HG02970 (cell line): Measurements from ENCODE around the gene PACRG.

Source experiments
- ATAC-seq: cut with Tn5 transposase; IDR thresholded peaks from one replicate; pipeline ENCODE4 v1.9.1; 2021; ENCODE audit warnings: mild to moderate bottlenecking, moderate library complexity, moderate number of reproducible peaks; ENCODE audit not compliant: unreplicated experiment, low FRiP score

The PACRG gene

DNA sequence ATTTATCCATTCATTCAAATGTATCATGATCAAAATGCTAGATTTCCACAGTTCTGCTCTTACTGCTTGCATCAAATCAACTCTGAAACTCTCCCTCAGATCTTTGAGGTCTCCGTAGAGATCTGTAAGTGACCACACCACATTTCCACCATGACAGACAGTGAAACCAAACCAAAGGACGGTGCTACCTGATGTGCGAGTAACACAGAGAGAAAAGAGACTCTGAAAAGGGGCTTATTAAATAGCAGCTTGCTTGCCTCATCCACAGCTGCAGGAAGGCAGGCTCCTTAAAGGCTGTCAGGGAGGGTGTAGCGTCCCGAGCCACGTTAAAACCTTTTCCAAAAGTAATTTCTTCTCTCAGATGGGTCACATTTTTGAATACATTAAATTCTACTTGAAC is 335.8 kb downstream of the PACRG start:
- no peak for ATAC-seq

DNA sequence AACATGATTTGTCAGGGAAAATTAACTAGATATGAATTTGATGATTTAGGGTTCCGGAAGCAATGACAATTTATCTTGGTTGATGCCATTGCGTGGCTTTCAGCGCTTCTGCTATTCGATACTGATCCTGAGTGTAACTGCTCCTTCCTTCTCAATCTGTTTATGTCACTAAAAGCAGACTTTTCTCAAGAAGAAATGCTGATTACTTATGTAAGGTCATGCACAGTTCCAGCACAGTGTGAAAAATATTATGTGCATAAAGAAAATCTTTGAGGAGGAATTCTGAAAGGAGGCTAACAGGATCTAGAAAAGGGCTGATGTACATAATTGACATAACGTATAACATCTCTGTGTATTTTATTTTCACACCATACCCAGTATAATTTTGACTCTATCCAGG is 336.6 kb downstream of the PACRG start:
- ATAC-seq = no peak

DNA sequence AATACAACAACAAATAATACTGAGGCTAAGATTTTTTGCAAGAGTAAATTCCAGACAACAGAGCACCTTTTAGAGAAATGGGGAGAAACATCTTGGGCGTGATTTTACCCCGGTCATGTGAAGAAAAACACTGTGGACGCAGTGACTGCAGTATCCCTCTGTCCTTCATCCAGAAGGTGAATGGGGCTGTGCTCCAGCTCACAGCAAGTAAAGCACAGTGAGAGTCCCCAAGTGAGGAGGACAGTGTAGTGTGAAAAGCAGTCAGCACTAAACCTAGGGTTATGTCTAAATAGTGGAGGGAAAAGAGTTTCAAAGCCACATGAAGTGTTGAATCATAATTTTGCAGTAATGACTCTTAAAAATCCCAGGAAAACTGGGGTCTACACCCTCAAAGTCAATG is 338.4 kb downstream of the PACRG start:
- no peak for ATAC-seq

DNA sequence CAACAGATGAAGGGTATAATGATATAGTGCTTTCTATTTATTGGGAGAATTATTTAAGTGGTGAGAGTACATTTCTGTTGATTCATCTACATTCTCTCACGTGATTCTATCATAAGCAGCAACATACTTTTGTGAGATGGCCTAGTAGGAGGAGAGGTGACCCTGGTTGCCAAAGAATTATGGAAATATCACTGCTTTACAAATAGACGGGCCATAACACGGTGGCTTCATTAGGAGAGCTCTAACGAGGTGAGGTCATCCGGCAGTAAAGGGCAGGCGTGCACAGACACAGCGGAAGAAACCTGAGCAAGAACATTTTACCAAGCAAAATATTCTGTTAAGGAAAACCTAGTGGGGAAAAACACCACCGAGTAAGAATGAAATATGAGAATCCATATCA is 349.4 kb downstream of the PACRG start:
- ATAC-seq = no peak

DNA sequence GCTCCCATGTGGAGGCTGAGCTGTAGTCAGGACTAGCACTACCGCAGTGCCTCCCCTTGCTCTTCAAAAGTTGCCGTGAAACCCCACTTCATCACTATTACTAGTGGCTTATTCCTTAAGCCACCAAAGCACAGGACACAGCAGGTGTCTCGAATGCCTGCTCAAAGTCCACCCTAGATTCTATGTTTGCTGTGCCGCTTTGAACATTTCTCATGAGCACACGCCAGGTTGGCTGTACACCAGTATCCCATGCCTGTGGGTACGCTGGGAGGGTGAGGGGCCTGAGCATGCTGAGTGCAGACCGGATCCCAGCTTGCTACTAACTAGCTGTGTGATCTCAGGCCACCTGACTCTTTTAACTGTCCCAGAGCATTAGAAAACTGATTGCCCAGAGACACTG is 350.9 kb downstream of the PACRG start:
- no peak for ATAC-seq

DNA sequence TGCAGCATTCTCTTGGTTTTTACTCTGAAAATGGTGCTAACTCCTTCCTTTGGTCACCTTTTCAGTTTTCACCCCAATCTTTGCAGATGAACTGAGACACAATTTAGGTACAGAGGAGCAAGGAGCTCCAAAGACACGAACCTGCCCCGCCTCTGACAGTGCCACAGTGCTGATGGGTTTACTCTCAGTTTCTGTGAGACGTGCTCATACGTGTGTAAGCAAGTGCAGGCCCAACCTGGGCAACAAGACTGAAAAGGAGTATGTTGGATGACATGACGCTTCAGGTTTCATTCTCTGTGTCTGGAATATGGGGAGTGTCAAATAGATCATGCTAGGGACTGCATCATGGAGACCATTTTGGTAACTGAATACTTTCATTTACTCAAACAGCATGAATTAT is 352.5 kb downstream of the PACRG start:
- ATAC-seq = no peak

DNA sequence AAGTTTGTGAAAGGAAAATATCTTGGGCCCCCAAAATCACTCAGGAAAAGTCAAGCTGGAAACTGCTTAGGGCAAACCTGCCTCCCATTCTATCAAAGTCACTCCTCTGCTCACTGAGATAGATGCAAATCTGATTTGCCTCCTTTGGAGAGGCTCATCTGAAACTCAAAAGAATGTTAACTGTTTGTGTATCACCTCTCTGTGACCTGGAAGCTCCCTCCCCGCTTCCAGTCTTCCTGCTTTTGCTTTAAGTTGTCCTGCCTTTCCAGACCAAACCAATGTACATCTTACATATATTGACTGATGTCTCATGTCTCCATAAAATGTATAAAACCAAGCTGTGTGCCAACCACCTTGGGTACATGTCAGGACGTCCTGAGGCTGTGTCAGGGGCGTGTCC is 355.4 kb downstream of the PACRG start:
- no peak for ATAC-seq

DNA sequence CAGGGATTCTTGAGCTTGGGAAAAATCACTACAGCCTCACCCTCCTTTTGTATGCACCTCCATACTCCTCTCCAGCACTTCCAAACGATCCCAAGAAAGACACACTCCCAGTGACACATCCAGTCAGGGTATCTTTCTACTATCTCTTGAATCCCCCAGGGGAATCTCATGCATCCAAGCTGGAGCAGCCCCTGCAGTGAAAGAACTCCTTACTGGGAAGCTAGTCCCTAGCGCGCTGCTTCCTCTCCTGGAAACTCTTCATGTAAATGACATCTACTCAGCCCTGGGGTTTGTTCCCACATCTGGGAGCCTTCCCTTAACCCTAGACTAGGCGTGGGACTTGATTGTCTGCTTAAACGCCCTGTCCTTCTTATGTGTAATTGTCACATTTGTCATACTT is 357.7 kb downstream of the PACRG start:
- ATAC-seq = no peak

DNA sequence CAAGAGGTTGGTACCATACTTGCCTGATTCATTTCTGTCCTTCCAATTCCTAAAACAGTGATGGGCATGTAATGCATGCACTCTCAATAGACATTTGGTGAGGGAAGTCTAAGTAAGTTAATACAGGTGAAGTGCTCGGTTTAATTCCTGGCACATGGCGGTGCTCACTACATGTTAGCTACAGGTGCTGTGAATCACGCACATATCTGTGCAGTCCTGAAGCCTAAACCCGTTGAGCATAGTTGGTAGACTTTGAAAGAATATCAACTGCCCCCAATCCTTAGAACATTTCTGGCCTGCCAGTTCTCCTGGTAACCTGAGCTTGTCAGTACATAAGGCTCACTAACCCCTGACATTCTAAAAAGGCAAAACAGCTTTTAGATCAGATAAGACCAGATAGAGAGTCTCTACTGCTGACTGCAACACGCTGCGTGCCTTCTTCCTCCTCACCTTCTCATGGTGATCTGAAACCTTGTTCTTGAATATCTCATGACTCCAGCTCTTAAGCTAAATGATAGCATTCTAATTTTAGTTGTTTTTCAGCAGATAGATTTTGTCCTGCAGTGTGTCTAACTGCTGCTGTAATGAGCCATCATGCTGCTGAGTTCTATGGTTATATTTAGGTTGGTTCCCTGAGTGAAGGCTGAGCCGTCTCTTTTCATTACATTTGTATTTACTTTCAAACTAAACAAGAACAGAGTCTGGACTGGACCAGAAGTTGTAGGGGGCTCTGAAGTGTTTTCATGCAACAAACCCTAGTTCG is 358.3 kb downstream of the PACRG start:
- ATAC-seq = no peak

DNA sequence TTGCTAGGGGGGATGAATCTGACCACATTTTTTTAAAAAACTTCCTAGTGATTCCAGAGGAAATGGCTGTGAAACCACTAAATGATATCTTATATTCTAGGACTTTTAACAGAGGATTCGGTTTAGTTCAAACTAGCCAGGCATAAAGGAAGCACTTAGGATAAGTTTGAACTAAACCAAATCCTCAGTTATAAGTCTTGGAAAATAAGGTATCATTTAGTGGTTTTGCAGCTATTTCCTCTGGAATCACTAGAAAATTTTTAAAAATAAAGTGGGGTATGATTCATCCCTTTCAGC is 358.8 kb downstream of the PACRG start:
- ATAC-seq = no peak

DNA sequence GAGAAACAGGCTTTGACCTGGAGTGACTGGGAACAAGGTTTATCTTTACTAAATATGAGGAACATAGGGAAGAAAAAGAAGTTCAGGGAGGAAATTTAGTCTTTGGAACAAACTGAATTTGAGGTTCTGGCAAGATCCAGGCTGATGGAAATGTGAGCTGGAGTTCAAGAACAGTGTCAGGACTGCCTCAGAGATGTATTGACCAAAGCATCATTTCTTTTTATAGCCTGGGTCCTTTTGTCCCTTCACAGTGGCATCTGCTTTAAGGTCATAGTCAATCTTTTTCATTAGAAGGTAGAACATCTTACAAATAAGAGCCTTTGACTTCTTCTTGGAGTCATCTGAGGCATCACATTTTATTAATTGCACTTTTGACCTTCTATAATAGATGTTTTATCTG is 360.2 kb downstream of the PACRG start:
- no peak for ATAC-seq

DNA sequence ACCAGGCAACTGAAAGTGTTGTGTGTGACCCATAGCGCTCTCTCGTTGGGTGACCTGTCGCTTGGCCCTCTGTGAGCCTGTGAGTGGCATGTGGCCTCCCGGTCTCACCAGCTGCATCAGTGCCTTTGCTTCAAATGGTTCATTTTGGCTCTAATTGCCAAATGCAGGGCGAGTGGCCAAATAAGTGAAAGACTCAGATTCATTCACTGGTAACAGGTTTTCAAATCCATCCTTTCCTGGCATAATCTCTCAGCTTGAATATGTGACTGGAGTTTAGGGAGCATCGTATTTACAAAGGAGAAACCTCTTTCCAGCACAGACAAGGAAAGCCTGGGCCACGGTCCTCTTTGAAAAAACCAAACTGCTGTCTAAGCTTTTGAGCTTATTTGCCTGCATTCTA is 365.1 kb downstream of the PACRG start:
- no peak for ATAC-seq

DNA sequence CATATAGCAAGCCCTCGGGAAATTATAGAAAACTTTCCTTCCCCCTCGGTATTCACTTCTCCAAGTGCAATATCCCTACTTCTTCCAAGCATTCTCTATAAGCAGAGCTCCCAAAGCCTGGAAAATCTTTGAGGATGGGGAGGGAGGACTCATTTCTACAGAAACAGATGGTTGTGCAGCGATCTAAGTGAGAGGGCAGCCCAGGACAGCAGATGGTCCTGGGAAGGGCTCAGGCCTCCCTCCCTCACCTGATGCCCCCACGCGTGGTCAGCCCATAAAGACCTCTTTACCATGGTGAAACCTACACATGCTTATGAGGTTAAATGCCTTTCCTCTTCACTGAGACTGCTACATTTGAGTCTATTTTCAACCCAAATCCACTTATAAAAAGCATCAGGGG is 367.1 kb downstream of the PACRG start:
- no peak for ATAC-seq

DNA sequence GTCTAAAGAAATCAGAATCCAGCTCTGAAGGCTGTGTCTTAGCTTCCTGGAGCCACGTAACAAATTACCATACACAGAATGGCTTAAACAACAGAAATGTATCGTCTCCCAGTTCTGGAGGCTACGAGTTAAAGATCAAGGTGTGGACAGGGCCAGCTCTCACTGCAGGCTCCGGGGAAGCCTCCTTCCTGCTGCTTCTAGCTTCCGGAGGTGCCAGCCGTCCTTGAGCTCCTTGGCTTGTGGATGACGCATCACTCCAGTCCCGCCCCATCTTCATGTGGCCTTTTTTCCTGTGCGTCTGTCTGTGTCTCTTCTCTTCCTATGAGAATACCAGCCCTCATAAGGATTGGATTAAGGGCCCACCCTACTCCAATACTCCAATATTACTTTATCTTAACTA is 367.6 kb downstream of the PACRG start:
- ATAC-seq = no peak

DNA sequence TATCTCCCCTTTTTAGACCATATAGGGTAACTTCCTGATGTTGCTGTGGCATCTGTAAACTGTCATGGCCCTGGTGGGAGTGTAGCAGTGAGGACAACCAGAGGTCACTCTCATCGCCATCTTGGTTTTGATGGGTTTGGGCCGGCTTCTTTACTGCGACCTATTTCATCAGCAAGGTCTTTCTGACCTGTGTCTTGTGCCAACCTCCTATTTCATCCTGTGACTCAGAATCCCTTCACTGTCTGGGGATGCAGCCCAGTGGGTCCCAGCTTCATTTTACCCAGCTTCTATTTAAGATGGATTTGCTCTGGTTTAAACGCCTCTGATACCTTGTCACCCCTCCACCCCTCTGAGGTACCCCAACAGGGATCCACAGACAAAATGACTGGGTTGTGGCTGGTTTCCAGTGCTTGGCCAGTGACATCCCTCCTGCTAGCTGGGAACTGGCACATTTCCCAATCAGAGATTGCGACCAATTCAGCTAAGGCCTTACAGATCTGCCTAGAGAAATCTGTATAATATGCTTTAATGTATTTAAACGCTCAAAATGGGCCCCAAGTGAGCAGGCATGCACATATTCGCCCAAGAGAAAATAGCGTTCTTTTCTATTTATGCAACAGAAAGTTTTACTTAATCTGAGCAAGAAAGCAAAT is 371.2 kb downstream of the PACRG start:
- ATAC-seq = no peak

DNA sequence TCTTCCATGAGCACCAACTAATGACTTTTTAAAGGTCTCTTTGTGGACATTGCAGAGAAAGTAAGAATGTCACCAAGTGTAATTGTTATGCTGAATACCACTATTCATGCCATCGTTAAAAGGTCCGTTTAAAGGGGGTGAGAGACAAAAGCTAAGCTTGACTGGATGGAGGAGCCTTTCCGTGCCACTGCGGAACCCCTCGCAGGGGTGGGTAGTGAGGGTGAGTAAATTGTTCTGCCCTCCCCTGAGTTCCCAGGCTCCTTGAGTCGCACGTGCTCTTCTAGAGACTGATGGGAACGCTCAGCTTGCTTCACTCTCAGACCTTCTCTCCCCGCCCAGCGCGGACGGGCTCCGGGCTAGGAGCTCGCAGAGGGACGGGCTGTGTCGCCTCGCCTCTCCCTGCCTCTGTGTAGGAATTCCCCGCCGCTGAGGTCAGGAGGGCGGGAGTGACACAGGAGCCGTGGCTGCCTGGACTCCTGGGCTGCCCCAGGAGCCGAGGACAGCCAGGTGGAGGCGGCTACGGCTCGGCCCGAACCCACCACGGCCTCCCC is 371.9 kb downstream of the PACRG start:
- no peak for ATAC-seq

DNA sequence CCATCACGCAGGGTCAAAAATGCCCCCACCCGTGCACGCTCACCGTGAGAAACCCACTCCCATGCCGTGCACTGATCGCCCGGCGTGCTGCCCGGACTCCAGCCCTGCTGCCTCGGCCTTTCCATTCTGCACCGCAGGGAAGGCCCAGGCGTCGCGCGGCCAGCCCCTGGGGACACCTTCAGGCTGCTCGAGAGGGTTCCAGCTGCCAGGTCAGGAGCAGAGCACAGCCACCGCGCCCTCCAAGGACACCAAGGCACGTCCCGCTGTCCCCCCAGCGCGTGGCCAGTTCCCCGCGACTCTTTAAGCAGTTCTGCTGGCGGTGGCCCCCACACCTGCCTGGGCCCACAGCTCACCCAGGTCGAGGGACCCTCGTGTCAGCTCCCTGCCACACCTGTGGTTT is 372.5 kb downstream of the PACRG start:
- ATAC-seq = no peak

DNA sequence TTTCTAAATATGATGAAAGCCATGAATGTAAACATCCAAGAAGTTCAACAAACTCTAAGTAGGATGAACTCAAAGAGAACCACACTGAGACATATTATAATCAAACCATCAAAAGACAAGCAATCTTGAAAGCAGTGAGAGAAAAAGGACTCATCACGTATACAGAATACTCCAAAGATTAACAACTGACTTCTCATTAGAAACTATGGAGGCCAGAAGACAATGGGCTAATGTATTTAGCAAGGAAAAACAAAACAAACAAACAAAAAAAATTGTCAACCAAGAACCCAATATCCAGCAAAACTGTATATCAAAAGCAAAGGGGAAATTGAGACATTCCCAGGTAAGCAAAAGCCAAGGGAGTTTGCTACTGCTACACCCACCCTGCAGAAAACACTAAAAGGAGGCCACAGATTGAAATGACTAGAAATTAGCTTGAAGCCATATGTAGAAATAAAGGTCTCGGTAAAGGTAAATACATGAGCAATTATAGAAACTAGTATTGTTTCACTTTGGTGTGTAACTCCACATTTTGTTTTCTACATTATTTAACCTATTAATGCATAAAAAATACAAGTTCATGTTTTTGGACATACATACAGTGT is 385.7 kb downstream of the PACRG start:
- no peak for ATAC-seq

DNA sequence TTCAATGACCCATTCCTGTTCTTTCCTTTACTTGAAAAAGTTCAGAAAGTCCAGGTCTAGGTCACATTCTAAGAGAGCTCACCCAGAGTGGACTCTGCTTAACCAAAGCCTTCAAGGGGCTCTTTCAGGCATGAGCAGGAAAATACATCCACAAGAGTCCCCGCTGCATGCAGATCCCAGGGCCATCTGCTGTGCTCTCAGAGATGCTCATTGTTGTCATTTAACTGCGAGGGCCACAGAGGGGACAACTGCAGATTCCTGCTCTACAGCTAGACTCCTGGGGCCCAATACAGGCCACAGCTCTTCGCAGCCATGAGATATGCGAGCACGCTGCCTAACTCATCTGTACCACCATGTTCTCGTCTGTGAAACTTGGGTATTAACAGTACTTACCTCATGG is 391.2 kb downstream of the PACRG start:
- no peak for ATAC-seq

DNA sequence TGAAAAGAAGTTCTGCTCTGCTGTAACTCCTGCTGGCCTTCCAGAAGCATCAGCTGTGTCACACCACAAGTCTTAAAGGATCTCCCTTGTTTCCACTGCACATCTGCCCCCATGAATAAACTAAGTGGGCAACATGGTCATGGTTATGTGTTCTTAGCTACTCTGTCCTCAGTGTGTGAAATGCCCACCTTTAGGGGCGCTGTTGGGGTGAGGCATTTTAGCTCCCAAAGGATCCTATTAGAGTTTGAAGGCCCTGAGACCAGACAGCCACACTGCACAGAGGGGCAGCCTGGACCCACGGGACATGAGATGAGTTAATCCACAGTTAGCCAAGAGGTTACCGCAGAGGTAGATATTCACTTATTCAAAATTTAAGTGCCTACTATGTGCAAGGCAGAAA is 392.4 kb downstream of the PACRG start:
- ATAC-seq = no peak

DNA sequence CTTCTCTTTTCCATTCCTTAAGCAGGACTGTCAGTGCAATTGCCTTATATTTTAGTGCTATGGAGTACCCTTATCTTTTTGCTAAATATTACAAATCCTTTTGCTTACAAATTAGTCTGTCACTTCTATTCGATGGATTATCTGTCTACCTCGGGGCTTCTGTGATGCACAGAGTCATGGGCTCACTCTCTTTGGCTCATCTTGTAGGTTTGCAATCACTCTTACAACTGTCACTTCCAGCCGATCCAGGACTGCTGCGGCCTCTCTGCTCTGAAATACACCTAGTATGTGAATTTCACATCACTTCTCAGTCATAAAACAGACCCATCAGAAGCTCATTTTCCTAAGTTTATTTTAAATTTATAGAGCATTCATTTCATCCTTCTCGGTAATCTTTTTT is 393.5 kb downstream of the PACRG start:
- ATAC-seq = no peak

DNA sequence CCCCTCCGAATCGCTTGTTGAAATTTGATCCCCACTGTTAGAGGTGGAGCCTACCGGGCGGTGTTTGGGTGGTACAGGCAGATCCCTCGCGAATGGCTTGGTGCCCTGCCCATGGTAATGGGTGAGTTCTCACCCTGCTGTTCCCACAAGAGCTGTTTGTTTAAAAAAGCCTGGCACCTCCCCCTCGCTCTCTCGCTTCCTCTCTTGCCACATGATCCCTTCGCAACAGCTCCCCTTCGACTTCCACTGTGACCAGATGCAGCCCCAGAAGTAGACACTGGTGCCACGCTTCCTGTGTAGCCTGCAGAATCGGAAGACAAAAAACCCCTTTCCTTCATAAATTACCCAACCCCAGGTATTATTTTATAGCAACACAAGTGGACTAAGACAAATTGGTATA is 394.6 kb downstream of the PACRG start:
- no peak for ATAC-seq
